Stimulated activated CD8-positive, alpha-beta memory T cell treated with anti-CD3 and anti-CD28 coated beads, Interleukin-12 subunit alpha, Interleukin-12 subunit beta, amount 100 ng/mL, for 1 hour (primary cell): ENCODE results near the gene SCP2.
"Not testable (repeated sequence)": the region's sequence is repeated elsewhere in the genome, so short reads cannot be mapped to it uniquely, and the experiment has no call there.

Experiments
- DNase-seq: peaks from one replicate; pipeline ENCODE4 v3.0.0-alpha.2; 2020; ENCODE audit warnings: low read depth

The SCP2 gene

DNA sequence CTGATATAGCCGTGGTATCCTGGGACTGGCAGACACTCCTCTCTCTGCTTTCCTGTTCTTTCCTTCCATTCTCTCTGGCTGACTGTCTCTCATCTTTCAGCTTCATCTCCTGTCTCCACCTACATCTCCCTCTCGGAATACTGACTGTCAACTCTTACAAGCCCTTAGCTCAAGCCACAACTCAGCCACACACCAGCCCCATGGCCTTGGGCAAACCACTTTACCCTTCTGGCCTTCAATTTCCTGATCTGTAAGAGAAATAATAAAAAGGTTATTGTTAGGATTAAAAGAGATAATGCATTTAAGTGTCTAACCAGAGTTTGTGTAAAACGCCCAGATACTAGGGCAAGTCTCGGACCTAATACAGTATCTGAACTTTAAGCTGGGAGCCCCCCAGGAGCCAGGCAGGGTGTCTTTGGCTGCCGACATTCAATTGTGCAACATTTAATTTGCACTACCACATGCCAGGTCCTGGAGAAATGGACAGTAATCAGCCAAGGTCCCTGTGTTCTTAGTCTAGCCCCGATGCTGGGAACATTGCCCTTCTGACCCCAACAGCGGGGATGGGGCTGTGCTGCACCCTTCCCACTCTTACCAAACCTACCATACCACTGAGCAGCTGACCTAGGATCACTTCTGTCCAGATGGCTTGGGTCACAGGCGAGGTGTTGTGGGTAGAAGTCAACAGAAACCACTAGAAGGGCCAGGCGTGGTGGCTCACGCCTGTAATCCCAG is 10.7 kb upstream of the SCP2 start:
- no peak for DNase-seq

- DNase-seq = no peak
Measured at GRCh38 chr1:52917156-52917555, 9.9 kb upstream of the SCP2 start.

GRCh38 chr1:52917581-52917980 is 9.5 kb upstream of the SCP2 start:
- no peak for DNase-seq

DNA sequence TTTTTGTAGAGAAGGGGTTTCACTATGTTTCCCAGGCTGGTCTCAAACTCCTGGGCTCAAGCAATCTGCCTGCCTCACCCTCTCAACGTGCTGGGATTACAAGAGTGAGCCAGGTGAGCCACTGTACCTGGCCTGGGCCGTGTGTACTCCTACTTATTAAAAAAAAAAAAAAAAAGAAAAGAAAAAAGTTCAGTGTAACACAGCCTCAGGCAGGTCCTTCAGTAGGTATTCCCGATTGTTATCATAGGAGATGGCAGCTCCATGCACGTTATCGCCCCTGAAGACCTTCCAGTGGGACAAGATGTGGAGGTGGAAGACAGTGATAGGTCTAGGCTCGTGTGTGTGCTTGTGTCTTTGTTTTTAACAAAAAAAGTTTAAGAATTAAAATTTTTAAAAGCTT is 8.9 kb upstream of the SCP2 start:
- DNase-seq = no peak

DNA sequence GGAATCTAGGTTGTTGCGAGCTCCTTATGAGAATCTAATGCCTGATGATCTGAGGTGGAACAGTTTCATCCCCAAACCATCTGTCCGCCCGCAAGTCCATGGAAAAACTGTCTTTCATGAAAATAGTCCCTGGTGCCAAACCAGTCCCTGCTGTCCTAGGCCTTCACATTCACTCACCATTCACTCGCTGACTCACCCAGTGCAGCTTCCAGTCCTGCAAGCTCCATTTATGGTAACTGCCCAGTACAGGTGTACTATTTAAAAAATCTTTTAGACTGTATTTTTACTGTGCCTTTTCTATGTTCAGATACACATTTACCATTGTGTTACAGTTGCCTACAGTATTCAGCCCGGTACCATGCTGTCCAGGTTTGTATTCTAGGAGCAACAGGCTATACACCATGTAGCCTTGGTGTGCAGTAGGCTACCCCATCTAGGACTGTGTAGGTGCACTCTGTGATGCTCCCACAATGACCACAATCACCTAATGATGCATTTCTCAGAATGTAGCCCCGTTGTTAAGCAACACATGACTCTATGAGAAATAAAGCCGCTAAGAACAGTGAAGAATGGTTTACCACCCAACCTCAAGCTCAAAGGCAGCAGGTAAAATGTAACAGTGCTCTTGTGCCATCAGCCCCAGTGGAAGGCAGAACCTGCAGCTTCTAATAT is 7.9 kb upstream of the SCP2 start:
- DNase-seq = no peak

- no peak for DNase-seq
Measured at GRCh38 chr1:52919723-52920483, 7.2 kb upstream of the SCP2 start.

DNA sequence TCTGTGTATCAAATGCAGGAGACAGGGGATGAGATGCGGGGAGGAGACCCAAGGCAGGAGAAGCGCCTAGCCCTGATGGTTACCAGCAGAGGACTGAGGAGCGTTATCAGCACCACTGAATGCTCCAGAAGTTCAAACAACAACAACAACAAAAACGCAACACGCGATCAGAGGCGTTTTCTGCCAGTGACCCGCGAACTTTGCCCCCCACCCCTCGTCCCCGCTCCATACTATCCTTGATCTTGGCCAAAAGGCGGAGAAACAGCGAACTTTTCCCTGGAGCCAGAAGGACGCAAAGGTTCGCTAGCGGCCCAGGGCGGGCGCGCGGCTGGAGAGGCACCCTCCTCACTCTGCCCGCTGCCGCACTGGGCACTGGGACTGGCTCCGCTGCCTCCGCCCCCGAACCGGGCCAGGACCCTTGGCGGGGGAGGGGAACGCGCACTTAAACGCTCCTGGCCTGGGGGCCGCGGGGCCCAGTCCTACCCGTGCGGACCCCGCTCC is 6.2 kb upstream of the SCP2 start:
- no peak for DNase-seq

- no peak for DNase-seq
Measured at GRCh38 chr1:52925571-52926005, 1.5 kb upstream of the SCP2 start.

GRCh38 chr1:52926864-52927211 is 238 bp upstream of the SCP2 start:
- DNase-seq = no peak

- no peak for DNase-seq
Measured at GRCh38 chr1:52928015-52928404, 934 bp downstream of the SCP2 start.

DNA sequence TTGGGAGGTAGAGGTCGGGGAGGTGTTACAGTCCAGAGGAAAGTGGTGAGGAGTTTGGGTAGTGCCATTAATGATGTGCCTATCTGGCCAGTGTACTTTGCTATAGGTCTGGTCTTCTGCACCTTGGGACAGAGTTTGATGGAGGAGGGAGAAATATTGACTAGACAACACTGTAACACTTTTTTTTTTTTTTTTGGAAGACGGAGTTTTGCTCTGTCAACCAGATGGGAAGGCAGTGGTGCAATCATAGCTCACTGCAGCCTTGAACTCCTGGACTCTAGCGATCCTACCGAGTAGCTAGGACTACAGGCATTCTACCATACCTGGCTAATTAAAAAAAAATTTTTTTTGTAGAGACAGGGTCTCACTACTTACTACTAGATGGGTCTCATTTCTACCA is 1.9 kb downstream of the SCP2 start:
- DNase-seq = no peak

- DNase-seq = no peak
Measured at GRCh38 chr1:52937433-52938182, 10.5 kb downstream of the SCP2 start.

DNA sequence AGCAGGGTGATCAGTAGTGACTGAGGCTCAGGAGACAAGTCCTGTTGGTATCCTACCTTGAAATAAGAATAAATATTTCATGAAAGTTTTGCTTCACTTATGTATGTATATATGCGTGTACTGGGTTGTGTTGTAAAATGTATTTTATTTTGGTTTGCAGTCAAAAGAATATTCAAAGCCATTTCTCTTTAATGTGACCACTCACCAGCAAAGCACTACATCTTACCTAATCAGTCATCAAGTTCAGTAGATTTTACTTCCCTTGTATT is 11.0 kb downstream of the SCP2 start:
- no peak for DNase-seq

DNA sequence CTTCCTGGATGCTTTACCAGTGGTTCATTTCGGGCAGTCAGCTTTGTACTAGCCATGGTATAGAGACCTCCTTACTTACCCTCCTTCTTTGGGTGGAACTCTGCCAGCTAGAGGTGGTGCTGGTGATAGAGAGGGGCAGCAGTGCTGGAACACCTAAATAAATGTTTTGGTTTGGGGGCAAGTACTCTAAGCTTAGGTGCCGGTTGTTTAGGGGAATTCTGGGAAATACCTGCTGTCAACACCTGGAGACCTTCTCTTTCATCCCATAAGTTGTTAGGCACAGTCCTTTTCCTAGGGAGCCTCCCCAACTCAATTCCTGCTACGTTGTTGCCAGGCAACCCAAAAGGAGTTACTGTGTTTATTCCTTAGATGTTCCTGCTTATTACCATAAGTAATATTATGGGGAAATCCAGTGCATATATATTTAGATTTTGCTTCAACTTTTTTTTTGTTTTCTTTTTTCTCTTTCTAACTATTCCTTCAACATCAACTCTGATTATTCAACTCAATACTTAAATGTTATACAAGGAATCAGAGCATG is 16.9 kb downstream of the SCP2 start:
- DNase-seq = no peak

- DNase-seq = no peak
Measured at GRCh38 chr1:52944566-52944965, 17.5 kb downstream of the SCP2 start.

DNA sequence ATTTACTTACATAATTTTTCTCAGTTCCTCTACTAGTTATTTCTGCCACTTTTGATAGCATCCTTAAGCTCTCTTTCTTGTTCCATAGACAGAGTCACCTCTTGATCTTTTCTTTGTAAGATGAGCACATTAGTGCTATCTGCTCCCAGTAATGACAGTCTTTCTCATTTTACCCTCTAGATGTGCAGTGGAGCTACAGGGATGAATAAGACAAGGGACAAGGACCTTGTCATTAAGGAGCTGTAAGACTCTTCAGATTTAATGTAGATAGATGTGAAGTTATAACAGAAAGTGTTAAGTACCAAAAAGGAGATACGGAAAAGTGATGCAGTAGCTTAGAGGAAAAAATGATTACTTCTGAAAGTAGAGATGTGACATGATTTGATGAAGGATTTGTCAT is 20.4 kb downstream of the SCP2 start:
- no peak for DNase-seq

DNA sequence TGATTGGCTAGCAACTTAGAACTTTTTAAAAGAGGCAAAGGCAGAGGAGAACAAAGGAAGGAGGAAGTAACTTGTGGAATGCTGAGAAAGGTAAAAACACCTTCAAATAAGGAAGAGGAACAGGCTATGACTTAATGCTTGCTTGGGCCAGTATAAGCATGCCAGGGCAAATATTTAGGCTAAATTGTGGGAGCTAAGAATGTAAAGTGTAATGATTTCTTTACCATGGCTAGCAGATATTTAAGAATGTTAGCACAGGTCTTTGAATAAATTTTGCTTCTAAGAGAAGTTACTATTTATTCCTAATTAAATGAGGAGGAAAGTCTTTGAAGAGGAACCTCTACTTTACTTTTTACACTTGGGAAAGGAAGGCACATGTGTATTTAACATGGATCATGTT is 22.5 kb downstream of the SCP2 start:
- not testable (repeated sequence) for DNase-seq

GRCh38 chr1:52952112-52952511 is 25.0 kb downstream of the SCP2 start:
- no peak for DNase-seq

- no peak for DNase-seq
Measured at GRCh38 chr1:52955129-52955970, 28.3 kb downstream of the SCP2 start.

DNA sequence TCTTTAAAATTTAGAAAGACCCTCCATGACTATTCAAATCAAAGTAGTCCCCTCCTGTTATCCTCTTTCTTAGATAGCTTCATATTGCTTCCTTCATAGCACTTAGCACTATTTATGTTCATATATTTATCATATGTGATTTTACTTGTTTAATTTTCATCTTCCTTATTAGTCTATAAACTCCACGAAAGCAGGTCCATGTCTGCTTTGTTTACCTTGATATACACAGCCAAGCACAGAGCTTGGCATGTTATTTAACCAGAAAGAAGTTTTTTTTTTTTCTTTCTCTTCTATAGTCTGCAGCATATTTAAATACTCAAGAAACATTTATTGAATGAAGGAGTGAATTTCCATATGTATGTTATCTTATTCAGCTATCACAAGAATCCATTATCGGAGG is 36.0 kb downstream of the SCP2 start:
- no peak for DNase-seq

DNA sequence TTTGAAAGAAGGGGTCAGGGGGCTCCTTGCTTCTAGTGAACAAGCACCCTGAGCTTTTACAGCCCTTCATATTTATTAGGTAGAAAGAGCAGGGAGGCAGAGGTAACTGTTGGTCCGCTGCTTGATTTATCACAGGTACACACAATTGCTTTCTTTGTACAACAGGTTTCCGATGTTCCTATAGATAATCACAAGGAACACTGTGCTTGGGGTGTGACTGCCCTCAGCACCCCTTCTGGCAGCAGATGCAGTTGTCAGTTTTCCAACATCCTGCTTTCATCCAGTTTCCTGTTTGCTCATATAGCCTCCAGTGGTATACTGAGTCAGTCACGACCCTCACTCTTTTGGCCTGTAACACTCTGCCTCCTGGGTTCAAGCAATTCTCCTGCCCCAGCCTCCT is 40.6 kb downstream of the SCP2 start:
- DNase-seq = no peak
